ENCODE results near the gene PRR35.

PRR35 gene

DNA sequence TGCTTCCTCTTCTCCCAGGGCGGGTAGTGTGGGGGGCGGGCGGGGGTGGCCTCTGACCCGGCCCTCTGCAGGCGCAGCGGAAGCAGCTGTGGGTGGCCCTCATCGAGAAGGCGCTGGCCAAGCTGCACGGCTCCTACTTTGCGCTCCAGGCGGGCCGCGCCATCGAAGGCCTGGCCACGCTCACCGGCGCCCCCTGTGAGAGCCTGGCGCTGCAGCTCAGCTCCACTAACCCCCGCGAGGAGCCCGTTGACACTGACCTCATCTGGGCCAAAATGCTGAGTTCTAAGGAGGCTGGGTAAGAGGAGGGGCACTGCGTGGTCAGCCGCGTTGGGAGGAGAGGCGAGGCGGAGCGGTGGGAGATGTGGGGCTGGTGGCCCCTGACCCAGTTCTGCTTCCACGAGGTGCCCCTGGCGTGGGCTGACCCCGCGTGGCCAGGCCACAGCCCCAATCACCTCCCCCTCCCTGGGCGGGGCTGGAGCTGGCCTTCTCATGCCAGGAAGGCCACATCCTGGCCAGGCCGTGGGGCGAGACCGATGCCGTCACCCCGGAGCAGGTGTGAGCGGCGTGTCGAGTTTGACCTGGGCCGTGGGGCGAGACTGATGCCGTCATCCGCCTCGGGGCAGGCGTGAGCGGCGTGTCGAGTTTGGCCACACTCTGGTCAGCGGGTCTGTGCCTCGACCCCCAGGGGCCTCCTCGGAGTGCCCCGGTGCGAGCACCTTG lies 10.5 kb upstream of the PRR35 start:
- DNase-seq = no peak

DNA sequence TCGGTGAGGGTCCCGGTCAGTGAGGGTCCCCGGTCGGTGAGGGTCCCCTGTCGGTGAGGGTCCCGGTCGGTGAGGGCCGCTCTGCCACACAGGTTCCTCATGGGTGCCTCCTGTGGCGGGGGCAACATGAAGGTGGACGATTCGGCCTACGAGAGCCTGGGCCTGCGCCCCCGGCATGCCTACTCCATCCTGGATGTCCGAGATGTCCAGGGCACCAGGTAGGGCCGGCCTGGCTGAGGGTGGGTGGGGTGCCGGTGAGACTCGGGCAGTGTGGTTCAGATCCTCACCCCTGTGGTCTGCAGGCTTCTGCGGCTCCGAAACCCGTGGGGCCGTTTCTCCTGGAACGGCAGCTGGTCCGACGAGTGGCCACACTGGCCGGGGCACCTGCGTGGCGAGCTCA lies 9.0 kb upstream of the PRR35 start:
- no peak for DNase-seq

DNA sequence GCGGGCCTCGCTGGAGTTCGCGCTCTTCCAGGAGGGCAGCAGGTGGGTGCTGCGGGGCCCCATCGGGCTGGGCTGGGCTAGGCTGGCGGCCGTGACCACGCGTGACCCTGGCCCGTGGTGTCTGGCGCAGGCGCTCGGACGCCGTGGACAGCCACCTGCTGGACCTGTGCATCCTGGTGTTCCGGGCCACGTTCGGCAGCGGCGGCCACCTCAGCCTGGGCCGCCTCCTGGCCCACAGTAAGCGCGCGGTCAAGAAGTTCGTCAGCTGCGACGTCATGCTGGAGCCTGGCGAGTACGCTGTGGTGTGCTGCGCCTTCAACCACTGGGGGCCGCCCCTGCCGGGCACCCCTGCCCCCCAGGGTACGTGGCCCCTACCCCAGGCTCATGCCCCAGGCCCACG lies 8.0 kb upstream of the PRR35 start:
- DNase-seq = no peak

DNA sequence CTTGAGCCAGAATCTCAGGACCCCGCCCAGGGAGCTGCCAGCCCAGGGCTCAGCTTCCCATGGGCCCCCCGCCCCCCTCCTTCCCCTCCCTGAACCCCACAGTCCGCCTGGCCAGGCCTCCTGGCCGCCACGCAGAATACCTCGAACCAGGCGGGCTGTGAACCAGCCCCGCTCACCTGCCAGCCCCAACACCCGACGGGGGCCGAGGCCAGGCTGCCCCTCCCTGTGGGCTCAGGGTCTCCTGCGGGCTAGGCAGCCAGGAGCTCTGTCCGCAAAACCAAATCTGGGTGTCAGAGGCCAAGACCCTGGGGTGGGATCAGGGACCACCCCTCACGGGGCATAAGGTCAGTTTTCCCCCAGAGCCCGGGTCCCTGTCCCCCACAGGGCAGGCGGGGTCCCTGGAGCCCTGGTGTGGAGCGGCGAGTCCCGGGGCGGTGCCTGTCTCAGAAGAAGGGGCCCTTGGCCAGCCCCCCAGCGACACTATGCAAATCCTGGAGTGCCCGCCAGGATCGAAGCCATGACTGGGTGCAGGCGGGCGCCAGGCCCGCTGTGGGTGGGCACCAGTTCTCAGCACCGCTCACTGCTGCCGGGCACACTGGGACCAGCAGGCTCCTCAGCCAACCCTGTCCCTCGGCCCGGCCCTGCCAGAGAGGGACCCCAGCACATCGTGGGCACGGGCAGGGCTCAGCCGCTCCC lies 6.4 kb upstream of the PRR35 start:
- no peak for DNase-seq

DNA sequence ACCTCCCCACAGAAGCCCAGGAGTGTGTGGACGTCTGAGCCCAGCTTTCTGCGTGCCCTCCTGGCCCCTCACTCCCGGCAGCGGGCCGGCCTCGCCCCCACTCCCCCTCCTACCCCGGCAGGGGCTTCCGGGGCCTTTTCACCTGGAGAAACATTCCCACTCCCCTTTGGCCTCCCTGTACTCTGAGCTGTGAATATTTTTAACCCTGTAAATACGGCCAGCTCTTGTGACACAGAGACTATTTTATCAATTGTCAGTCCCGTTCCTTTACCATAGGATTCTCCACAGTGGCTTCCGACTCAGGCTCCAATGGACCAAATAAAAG lies 5.9 kb upstream of the PRR35 start:
- no peak for DNase-seq

DNA sequence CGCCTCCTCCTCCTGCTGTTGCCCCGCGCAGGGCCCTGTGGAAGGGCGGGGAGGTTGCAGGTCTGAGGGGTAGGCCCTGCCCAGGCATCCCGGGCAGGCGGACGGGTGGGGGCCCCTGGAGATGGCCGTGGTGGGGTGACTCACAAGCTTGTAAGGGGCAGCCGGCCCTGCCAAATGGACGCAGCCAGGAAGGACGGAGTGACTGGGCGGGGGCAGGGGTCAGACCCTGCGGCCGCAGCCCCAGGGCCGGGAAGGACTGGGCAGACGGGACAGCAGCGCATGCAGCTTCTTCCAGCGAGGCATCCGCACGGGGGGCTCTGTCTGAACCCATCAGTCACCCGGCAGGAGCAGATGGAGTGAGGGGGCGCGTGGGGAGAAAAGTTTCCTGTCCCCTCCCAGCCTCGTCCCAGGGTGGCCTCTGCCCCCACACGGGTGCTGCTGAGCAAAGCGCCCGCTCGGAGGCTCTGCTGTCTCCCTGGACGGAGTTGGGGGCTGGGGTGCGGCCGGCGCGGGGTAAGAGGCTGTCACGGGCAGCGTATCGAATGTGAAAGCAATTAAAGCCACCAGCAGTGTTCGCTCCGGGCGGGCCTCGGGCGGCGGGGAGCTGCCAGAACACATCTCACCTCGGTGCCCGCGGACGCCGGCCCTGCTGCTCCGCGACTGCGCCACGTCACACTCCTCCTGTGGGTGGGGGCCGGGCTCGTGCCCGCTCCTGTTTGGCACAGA lies 5.4 kb upstream of the PRR35 start:
- no peak for DNase-seq

DNA sequence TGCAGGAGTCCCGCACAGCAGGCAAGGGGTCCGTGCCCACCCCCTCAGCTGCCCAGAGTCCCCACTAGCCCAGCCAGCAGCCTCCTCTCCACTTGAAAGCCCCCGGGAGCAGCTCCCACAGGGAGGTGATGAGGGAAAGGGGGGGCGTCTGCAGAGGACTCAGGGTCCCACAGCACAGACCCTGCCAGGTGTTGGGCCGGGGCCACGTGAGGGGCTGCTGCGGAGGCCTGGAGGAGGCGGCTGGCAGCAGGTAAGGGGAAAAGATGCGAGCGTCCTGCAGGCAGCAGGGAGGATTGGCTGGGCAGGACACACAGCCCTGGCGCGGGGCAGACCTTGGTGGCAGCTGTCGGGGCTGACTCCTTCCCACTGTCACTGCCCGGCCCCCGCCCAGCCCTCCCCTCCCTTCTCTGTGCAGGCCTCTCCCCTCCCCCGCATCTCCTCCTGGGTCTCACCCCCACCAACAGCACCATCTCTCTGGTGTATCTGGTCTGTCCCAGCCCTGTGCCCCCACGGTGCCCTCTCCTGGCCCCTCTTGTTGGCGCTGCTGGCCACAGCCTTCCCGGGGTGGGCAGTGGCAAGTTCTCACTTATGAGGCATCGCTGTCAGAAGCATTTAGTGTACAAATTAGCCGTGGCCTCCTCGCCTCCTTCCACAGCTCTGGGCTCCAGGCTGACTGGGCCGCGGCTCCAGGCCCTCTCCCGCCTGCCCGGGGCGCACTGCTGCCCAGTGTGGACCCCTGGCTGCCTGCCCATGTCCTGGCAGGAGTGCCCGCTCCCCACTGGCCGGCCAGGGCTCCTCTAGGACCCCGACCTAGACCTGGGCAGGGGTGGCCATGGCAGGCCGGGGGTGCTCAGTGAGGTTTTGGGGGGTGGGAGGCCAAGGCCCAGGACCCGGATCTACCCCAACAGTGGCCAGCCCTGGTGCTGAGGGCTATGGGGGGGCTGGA lies 4.4 kb upstream of the PRR35 start:
- DNase-seq = no peak

DNA sequence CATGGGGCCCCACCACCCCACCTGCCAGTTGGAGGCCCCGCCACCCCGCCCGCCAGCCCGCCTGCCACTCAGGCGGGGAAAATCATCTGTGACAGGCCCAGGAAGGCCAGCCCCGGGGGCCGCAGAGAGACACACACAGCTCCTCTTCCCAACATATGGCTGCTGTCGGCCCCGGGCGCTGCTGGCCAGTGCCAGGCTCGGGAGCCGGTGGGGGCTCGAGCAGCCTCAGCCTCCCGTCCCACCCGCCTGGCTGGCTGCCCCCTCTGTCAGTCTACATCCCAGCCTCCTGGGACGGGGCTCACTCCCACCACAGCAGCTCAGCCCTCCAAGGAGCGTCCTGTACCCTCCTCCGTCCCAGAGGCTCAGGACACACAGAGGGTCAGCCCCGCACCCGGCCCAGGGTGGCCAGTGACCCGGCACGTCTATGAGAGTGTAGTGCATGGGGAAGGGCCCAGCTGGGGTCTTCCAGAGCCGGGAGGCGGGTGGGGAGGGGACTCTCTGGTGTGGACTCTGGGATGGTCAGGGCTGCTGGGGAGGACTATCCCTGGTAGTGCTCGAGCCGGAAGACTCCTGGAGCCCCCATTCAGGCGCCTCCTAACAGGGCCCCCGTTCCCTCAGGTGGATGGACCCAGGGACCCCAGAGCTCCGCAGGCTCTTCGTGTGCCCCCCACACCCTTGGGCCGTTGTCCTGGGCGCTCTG lies 3.6 kb upstream of the PRR35 start:
- no peak for DNase-seq

DNA sequence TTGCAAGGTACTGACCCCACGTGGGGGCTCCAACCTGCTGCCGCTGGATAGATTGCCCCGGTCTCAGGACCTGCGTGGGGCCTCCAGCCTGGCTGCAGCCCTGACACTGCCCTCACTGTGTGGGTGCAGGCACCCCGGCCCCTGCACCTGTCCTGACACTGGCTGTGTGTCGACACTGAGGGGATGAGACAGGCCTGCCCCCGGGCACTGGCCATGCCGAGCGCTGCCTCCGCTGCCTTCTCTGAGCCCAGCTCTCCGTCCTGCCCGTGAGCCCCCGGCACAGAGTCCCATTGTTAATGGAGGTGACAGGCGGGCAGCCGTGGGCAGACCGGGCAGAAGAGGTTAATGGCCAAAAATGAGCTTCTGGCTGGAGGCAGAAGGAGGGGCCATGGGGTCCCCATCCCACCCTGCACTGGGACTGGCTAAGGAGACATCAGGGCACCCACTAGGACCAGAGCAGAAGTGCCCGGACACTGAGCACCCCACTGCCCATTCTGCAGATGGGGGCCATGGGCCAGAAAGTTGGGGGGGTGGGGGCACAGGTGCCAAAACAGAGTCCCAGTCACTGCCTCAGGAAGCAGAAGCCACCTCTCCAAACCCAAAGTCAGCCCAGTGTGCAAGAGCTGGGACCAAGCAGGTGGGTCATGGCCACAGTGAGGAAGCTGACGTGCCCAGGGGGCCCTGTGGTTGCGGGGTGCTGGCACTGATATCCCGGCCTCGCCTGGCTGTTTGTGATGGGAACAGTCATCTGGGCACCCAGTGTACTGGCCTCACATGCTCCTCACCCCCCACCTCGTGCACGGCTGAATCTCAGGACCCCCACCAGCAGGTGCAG lies 2.5 kb upstream of the PRR35 start:
- no peak for DNase-seq

DNA sequence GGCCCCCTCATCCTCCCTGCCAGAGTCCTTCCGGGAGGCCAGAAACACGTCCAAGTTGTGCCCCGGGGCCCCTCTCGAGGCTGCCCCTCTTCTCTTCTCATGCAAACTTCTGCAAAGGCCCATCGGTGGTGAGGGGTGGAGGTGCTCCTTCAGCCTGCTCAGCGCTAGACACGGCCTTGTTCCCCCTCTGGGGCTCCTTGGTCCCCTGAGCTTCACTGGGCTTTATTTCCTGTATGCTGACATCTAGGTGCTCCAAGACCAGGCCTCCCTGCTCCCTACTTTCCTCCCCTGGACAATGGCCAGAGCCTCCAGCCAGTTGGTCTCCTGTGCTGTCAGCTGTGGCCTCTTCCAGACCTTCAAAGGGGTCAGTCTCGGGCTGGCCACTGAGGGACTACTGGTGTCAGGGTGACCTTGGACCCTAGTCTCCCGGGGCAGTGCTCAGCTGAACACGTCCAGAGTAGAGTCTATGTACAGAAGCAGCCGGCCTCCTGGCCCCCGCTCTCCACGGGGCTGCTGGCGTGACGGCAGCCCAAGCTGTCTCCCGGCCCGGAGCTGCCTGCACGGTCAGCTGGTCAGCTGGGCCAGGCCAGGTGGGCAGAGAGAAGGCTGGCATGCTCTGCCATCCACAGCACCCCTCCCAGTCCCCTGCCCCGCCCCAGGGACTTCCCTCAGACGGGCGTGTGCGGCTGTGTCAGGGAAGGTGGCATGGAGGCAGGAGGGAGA lies 1.7 kb upstream of the PRR35 start:
- DNase-seq = no peak

DNA sequence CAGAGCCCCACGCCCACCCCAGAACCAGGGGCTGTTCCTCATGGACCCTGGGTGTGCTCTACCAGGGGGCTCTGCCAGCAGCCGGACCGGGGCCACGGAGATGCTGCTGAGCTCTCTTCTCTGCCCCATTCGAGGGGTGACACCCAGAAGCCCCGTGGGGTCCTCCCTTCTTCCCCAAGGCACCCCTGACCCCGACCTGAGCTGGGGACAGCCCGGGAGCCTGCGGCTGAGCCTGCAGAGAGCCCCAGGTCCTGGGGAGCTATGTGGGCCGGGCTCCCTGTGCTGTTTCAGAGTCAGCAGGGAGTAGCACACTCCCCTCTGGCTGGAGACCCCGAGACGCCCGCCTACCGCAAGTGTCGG lies 1.2 kb upstream of the PRR35 start:
- DNase-seq = no peak

DNA sequence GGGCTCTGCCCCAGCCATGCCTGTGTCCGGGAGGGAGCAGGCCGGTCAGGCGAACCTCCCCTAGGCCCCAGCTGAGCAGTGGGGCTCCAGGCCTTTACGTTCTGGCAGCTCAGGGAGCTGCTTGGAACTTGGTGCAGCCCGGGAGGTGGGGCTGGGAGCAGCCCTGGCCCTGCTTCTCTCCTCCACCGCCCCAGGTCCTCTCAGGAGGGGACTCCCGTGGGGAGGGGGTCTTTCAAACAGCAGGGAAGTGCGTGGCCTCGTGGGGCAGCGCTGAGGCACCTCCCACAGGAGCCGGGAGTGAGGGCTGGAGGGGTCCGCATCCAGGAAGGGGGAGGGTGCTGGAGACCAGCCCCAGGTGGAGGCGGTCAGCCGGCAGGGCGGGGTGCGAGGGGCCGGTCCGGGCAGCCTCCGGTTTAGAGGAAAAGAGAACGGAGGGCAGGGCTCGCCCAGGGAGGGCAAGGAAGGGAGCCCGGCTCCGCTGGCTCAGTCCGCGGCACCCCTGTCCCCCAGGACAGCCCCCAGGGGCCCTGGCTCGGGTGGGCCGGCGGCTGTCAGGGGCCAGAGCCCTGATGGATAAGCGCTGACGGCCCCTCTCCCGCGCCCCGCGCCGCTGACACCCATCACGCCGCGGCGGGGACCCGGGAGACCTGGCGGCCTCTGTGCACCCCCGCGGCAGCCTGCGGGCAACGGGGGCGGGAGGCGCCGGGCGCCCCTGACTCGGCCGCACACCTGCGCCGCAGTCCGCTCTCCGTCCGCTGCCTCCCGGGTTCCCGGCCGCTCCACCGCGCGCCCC lies 587 bp upstream of the PRR35 start:
- no peak for DNase-seq

DNA sequence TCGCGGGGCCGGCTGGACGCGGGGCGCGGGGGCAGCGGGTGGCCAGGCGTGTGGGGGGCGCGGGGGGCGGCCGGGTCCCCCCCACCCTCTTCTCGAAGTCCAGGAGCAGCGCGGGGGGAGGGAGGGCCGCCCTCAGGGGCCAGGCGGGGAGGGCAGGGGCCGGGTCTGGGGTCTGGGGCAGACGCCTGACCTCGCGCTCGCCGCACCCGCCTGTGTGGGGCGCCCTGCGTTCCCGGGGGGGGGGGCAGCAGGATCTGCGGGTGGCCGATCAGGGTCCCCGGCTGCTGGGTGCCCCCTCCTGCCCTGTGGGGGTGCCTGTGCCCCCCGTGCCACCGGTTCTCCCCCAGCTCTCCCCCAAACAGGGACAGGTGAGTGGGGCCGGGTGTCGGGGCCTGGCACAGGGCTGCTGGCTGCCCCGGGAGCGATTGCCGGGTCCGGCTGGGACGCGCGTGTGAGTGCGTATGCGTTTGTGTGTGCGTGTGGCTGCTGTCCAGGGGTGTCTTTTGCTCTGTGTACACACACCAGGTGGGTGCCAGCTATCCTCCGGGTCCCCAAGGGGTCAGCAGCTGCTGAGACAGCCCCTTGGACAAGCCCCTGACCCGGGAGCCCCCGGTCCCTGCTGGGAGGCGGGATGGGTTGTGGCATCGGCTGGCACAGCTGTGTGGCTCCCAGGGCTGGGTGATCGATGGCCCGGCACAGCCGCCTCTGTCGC lies 663 bp downstream of the PRR35 start:
- DNase-seq = no peak

DNA sequence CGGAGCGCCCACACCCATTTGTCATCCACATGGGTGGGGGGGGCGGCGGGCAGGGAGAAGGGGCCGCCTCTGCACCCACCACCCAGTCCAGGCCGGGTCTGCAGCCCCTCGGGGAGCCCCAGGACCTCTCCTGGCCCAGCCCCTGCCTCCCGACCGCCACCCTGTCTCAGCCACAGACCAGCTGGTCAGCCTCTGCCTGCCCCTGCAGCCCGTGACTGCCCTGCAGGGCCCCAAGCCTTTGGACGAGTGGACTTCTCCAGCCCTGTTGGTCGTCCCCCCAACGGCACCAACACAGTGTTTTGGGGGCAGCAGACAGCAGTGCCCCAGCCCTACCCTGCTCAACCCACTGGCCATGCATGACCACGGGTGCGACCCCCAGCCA lies 1.2 kb downstream of the PRR35 start:
- DNase-seq = no peak

DNA sequence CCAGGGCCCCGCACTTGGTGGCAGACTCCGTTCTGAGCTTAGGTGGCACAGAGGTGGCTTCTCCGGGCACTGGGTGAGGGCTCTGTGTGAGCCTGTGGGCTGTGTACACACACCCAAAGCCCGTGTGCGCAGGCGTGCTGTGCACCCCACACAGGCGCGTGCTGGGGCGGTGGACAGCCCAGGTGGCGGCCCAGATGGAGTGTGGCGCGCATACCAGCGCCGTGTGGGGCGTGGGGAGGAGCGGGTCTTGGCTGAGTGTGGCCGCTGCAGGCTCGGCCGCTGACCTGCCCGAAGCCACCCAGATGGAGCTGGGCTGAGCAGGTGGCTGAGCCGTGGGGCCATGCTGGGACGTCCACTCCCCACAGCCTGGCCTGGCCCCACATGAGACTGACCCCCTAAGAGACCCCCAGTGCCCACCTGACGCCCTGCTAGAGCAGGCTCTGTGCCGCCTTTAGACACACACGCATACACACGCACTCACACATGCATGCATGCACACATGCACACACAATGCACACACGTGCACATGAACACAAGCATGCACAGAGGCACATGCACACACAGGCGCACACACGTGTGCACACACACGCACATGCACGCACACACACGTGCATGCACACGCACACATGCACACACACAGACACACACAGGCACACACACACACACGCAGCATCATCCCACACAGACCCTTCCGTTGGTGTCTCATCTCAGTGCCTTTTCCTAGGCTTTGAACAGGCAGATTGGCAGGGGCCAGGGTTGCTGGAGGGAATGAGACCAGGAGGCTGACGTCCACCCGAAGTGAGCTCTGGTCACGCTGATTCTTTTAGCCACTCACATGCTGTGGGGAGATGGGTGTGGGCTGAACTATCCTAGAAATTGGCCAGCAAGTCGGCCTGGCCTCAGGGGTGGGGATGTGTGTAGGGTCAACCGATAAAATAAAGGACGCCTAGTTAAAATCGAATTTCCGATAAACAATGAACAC lies 2.1 kb downstream of the PRR35 start:
- DNase-seq = no peak

DNA sequence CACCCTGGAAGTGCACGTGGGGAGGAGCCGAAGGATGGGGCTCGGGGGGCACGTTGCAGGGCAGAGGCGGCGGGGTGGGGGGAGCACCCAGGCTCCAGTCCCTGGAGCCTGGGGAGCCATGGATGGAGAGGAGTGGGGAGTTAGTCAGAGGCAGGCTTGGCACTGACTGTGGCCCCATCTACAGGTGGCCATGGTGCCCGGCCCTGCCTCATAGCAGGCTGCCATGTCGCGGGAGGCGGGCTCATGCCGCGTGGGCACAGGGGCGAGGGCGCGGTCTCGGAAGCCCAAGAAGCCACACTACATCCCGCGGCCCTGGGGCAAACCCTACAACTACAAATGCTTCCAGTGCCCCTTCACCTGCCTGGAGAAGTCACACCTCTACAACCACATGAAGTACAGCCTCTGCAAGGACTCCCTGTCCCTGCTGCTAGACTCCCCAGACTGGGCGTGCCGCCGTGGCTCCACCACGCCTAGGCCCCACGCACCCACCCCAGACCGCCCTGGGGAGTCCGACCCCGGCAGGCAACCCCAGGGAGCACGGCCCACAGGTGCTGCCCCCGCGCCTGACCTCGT lies 3.0 kb downstream of the PRR35 start:
- DNase-seq = no peak

DNA sequence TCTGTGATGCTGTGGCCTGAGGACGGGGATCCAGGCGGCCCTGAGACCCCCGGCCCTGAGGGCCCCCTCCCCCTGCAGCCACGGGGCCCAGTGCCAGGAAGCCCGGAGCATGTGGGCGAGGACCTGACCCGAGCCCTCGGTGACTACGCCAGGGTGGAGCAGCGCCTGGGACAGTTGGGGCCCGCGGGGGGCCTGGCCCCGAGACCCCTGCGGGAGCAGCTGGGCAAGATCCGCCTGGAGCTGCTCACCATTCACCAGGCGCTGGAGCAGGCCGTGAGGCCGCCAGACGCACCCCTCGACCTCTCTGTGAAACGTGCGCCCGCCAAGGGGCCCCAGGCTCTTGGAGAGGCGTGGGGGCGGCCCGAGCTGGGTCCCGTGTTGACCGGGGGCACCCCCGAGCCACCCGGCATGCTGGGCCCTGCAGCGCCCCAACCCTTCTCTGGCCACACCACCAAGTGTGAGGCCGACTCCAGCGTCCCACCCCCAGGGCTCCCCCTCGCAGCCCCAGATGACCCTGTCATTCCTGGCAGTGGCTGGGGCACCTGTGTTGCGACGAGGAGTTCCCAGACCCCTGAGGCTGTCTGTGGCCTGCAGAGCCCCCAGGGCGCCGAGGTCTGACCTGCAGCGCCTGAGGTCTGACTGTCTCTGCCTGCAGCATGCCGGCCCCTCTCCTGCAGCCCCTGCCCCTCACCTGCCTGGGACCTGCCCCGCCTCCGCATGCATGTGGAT lies 4.7 kb downstream of the PRR35 start:
- DNase-seq = no peak
